ENCODE measurements around the gene GRK1.

GRCh38 chr13:113782472-113782871, 115.5 kb downstream of the GRK1 start:
- TF ChIP-seq, protein P1, sequence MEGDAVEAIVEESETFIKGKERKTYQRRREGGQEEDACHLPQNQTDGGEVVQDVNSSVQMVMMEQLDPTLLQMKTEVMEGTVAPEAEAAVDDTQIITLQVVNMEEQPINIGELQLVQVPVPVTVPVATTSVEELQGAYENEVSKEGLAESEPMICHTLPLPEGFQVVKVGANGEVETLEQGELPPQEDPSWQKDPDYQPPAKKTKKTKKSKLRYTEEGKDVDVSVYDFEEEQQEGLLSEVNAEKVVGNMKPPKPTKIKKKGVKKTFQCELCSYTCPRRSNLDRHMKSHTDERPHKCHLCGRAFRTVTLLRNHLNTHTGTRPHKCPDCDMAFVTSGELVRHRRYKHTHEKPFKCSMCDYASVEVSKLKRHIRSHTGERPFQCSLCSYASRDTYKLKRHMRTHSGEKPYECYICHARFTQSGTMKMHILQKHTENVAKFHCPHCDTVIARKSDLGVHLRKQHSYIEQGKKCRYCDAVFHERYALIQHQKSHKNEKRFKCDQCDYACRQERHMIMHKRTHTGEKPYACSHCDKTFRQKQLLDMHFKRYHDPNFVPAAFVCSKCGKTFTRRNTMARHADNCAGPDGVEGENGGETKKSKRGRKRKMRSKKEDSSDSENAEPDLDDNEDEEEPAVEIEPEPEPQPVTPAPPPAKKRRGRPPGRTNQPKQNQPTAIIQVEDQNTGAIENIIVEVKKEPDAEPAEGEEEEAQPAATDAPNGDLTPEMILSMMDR (conservative IDR thresholded peaks at IDR 0.05), result no peak
- TF ChIP-seq ZFX (IDR thresholded peaks at IDR 0.05), result no peak

All from C4-2B (cell line).